Coronary artery (tissue), 2 donors: ENCODE results near the gene DCDC2C.
A peak's percentile ranks its signal among the peaks of the same experiment; 100 is the strongest.

Experiments used
- DNase-seq: peaks from one replicate; pipeline ENCODE4 v3.0.0-alpha.2; 2017; ENCODE audit warnings: low spot score
- H3K27ac ChIP-seq, 2 donors: fragments of 200-600 bp; sonication (generic); one replicate each; pipeline ENCODE4 v1.5.1; 2016 to 2019
- H3K4me3 ChIP-seq: fragments of 200-600 bp; sonication (generic); 2 replicates; pipeline ENCODE4 v1.5.1; 2016; ENCODE audit warnings: mild to moderate bottlenecking, moderate library complexity
- CTCF ChIP-seq: fragments of 200-600 bp; sonication (generic); IDR thresholded peaks from one replicate; pipeline ENCODE4 v1.5.1; 2019; ENCODE audit warnings: antibody characterized with exemption

DCDC2C gene

DNA sequence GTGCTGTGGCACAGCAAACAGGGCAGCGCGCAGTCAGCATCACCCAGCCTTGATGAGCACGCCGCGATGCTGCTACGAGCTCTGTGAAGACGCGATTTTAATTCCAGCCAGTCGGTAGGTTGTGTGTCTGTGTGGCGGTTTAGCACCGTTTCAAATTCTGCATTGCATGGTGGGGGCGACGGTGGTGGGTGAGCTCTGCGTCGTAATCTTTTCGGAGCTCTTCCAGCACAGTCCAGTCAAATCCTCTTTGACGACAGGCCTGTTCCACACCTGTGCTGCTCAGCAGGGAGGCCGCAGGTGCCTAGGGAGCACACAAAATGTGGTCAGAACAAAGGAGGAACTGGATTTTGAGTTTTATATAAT, 36.8 kb upstream of the DCDC2C start:
- Histone ChIP-seq H3K27ac (no peak overlapping the region), H3K4me3 (no peak overlapping the region)
- TF ChIP-seq CTCF: no peak
- DNase-seq: no peak

- DNase-seq: peak; percentile 70
- peak overlapping the region; percentile 27 for H3K4me3 ChIP-seq
- no peak overlapping the region for H3K27ac ChIP-seq
- no peak for TF ChIP-seq CTCF
Measured at GRCh38 chr2:3667151-3667631, 36.2 kb upstream of the DCDC2C start.

- Histone ChIP-seq H3K27ac (no peak overlapping the region), H3K4me3 (no peak overlapping the region)
- peak; percentile 54 for DNase-seq
- no peak for TF ChIP-seq CTCF
Measured at GRCh38 chr2:3669656-3670055, 33.7 kb upstream of the DCDC2C start.

DNA sequence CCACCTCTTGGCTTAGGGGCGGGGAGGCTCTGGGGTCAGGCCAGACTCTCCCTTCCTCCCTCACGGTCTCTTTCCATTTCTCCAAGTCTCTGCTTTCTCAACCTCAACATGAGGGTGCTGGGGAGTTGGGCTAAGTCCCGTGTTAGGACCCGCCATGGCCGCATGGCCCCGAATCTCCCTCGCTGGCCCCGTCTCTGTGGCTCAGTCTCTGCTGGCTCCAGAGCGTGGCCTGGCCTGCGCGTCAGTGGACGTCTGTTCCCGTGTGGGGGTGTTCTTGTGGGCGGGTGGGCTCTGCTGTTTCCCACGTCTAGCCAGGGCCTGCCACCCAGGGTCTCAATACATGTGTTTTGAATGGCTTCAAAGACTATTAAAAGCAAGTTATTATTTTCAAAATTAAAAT, 33.0 kb upstream of the DCDC2C start:
- DNase-seq: no peak
- TF ChIP-seq CTCF: no peak
- Histone ChIP-seq H3K4me3 (no peak overlapping the region), H3K27ac (no peak overlapping the region)

- DNase-seq: no peak
- Histone ChIP-seq H3K27ac (no peak overlapping the region), H3K4me3 (no peak overlapping the region)
- no peak for TF ChIP-seq CTCF
Measured at GRCh38 chr2:3670941-3671340, 32.4 kb upstream of the DCDC2C start.

GRCh38 chr2:3672861-3673678, 30.3 kb upstream of the DCDC2C start:
- TF ChIP-seq CTCF: no peak
- no peak for DNase-seq
- no peak overlapping the region for H3K4me3 ChIP-seq

More at GRCh38 chr2:3672861-3673678, 30.3 kb upstream of the DCDC2C start:
- no peak overlapping the region for H3K27ac ChIP-seq
